Measurements from ENCODE around the gene BAZ2A.

The BAZ2A gene

DNA sequence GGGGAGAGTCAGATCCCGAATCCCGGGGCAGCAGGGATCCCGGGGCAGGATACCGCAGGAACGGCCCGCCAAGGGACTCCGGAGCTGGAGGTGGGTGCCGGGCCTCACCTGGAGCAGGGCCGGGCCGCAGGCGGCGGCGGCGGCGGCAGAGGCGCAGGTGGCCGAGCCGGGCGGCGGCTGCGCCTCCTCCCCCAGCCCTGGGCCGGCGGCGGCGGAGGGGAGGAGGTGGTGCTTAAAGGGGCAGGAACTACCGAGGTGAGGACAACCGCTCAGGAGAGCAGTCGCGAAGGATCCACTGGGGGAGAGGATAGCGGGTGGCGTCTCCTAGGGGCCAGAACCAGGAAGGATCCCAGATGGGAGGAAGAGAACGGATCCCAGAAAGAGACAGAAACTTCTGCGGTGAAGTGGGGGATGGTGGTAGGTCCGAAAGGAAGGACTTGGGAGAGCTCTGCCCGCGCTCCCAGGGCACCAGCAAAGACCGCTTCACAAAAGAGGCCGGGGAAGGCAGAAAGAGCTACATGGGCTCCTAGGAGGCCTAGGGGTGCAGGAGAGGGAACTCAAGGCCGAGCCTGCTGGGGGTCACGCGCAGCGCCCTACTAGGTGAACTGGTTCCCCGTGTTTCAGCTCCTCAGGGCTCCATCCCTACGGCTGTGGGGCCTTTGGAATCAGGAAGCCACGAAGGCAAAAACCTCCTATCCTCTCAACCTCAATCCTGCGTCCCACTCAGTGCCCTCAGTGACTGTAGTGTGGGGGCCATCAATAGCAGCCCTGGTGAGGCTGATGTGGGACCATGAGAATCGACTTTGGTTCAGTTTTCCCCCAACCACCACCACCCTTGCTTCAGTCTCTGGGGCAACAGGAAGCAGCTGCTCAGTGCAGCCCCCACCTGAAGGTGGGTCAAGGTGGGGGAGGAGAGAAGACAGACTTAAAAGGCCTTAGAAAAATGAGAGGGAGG, 5.0 kb upstream of the BAZ2A start:
- DNase-seq: peak; percentile 70

DNA sequence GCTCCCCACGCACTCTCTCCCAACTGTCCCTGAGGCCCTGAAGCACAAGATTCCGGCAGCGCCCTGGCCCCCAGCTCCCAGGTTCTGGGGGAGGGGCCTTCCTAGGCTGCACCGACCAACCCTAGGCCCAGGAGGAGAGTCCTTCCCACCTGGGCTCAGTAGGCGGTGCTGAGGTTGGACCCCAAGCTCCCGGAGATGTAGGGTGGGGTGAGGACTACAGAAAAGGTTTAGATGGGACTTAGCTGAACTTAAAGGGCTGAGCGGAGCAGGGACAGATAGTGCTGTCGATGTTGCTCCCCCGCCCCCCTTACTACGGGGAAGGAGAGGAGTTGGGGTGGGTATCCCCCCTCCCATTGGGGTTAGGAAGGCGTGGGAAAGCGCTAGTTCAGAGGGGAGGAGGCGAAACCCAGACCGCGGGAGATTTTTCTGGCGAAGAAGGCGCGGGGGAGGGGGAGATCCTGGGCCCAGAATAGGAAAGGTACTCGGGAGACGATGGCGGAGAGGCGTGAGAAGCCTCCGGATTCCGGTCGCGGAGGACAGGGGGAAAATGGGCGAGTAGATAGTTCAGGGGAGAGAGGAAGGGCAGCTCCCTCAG, 4.2 kb upstream of the BAZ2A start:
- no peak for DNase-seq

DNA sequence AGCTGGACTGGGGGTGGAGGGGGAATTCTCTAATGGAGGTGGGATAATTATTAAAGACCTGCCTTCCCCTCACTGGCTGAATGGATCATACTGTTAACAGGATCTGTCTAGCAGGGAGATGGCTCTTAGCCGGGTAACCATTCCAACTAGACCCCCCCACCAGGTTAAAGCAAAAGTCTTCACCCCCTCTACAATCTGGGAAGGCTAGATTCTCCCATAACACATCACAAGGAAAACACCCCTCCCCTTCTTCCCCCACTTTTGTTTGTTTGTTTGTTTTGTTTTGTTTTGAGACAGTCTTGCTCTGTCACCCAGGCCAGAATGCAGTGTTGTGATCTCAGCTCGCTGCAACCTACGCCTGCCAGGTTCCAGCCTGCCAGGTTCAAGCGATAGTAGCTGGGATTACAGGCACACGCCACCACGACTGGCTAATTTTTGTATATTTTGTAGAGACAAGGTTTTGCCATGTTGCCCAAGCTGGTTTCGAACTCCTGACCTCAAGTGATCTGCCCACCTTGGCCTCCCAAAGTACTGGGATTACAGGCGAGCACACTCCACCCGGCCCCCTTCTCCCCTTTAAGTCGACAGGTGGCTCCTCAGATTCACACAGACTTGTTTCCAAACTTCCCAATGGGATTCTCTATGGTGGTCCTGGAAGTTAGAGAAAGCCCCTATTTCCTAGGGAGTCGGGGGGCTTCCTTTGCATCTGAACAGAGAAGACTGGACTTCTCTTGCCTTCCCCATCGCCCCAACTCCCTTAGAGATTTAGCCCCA, 3.5 kb upstream of the BAZ2A start:
- DNase-seq: no peak

DNA sequence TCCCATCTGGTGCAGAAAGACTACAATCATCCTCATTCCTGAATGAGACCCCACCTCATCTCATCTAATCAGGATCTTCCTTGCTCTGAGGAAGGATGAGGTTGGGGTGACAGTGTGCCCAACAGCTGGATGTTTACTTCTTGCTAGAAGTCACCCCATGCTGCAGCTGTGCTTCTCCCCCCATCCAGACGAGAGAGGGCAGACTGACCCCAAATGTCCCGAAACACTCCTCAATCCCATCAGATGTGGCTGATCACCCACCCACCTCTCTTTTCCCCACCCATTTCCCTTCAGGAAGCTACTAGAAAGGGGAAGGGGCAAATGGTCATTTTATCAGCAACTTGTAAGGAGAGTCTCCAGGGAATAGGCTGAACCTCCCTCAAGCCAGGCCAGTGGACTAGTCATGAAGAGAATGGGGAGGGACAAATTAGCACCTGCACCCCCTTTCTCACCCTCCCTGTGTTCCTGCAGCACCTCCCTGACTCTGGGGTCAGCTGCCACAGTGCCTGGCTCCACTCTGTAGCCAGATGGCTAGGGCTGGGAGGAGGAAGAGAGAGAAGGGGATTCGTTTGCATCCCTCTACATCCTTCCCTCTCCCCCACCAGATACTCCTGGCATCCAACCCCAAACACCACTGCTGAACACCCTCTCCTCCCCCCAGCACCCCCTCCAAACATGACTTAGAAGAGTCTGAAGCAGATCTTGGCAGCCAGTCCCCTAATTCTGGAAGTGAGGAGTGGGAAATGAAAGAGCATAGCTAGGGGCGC, 2.8 kb upstream of the BAZ2A start:
- no peak for DNase-seq

DNA sequence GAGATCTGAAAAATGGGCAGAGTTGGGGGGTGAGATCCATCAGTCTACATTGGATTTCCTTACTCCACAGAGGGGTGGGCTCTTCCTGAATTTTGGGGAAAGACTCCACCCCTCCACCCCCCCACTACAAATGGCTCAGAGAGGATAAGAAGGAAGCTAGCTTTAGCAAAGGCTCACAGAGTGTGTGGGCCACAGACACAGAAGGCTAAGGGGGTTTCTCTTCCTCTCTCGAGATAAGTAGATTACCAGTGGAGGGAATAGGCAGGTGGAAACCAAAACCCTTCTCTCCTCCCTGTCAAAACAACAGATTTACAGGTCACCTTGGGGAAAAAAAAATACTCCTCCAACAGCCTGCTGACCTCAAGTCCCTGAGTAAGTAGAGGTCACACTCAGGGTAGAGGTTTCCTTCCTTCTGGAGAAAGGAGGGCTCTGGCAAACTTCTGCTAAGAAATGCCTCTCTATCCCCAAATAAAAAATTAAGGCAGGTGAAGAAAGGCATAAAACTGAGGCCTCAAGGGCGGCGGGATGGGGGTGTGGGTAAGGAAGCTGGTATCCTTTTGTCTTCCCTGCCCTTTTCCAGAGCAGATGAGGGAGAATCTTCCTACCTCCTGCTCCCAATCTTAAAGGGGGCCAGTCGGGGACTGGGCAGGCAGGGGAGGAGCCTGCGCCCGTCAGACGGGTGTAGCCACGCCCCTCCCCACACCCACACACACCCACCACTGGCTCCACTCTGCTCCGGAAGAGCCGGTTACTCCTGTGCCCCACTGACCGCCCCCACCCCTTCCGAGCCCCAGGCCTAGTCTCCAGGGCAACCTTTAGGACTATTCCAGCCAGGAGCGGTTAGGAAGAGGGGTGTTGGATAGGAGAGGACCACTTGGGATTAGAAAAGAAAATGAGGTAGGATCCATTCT, 1.9 kb upstream of the BAZ2A start:
- DNase-seq: no peak

DNA sequence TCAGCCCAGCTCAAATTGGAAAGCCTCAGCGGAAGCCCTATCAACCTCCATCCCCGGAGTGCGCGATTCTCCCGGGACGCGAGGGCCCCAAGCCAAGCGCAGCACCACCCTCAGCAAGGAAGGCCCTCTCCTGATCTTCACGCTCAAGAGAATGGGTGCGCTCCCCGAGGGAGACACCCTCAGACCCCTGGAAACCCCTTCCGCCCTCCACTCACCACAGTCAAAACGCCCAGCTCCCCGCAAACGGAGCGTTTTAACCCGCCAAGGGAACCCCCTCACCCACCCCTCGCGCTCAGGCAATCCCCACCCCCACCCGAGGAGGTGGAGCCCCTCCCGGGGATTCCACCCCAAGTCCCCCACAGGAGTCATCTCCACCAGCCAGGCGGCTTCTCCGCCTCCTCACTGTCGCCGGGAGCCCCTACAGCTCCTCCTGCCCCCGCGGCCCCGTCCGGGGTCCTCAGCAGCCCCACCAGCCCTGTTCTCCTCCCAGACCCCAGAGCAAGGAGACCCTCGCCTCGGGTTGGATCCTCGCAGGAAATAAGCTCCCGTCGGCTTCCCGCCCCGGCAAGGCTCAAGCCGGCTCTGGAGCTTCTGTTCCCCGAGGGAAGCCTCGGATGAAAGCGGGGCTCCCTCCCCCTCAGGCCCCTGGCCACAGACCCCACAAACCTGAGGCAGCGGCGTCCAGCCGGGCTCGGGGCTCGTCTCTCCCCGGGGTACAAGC, 507 bp downstream of the BAZ2A start:
- DNase-seq: no peak

DNA sequence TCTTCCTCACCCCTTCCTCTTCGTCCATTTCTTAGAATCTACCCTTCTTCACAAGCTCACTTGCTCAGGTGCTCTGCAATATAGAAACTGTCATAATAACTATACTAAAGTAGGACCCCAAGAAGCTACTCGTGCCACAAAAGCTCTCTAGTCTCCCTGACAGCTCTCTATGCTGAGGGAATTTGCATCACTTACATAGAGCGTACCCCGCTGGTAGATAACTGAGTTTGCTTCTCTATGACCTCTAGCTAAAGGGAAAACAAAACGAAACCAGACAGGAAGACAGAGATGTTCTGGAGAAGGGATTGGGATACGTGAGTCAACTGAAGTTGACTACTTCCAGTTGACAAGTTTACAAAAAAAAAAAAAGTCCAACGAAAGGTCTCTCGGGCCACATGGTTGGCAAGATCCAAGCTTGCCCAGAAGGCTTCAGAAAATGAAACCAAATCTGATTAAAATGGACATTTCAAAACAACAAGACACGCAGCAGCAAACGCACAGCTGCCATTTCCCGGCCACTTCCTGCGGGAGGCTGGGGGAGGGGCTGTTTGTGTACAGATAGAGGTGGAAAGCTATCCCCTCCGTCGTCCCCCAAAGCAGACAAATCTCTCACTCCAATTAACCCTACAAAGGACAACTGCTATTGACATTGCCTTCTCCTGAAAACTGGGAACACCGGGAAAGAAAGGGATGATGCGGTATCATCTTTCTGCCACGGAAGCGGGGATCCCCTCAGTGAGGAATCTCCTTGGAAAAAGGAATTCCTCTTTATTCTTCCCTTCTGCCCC, 1.3 kb downstream of the BAZ2A start:
- DNase-seq: peak; percentile 77

DNA sequence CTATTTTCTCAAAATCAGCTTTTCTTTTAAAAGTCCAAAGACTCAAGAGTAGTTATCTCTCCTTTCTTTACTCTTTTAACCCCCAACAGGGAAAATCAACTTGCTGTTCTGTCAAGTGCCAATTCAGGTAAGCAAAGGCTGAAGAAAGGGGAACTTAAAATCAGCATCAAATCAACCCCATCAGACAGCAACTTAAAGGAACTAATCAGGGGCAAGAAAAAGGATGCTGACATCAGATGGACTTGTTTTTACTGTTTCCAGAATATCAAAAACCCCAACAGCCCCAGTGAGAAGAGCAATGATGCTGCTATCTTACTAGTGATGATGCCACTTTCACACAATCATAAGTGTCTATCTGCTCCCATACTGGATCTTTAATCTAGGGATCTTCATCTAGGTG, 3.4 kb downstream of the BAZ2A start:
- no peak for DNase-seq

DNA sequence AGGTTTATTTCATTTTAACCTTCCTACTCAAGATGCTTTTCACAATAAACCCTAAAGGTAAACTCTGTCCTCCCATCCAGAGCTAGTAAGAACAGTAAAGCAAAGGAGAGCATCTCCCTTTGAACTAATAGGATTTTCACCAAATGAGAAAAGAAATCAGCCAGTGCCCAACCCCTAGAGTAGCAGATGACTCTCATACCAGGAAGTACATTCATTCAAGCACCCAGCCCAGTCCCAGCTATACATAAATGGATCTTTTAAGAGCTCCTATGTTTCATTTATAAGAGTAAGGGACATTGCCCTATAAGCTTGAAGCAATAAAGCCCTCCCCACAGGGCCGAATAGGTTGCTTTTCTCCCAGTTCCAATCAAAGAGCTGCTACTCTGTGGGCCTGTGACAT, 7.6 kb downstream of the BAZ2A start:
- DNase-seq: no peak

DNA sequence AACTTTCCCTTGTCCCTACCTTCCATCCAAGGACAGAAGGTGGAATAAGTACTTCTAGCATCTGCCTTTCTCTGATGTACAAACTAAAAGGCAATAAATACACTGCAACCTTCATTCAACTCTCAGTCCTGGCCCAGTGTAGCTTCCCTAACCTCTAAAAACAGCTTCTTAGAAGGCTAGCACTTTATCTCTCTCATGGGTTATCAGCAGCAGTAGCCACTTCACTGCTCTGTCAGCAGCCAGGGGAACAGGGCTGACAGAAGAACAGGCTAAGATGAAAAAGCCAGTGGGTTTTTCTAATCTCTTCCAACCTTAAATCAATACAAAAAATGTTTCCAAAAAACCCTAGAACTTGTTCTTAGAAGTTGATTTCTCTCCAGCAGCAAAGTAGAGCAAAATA, 13.2 kb downstream of the BAZ2A start:
- DNase-seq: no peak

DNA sequence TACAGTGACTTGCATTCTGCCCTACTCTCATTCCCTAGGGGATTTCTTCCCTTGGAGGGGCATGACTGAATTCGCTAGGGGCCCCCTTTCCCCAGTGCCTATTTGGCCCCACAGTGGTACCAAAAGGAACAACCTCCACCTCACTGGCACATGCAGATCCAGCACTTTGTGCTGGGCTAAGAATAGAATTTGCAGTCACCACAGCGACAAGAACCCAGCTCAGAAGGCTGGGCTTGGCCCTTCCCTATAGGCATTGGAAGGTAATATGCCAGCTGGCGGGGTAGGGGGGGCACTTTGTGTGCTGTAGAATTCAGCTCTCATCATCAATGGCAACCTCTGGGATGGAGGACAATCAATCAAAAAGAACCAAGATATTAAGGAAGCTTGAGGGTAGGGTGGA, 13.9 kb downstream of the BAZ2A start:
- no peak for DNase-seq

DNA sequence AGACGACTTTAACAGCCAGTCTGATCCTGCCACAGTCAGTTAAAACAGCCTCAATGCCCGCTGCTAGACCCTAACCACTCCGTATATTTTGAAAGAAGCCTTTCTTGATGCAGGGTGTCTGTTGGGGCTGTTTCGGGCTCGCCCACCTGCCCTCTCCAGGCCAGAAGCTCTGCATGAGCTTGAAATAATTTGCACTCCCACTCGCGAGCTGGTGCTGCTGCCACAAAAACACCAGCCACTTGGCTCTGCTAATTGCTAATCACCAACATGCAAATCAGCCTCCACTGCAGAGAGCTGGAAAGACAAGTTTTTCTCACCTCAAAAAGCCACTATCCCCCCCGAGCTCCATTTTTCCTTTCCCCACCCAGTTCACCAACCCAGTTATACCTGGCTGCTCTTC, 15.5 kb downstream of the BAZ2A start:
- DNase-seq: no peak

DNA sequence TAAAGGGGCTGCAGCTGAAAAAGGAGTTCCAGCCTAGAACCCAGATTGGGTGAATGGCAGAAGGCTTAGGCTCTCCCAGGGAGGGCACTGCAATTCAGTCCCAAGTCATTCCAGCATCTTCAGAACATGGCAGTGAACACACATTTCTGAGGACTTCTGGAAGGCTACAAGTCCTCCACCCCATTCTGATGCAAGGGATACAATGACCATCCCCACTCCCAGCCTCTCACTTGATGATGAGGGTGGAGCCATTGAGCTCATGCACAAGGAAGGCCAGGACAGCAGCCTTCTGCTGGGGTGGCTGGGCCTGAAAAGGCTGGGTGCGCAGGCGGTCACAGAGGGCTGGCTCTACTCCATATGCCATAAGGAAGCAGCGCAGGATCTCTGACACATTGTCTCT, 25.8 kb downstream of the BAZ2A start:
- no peak for DNase-seq

DNA sequence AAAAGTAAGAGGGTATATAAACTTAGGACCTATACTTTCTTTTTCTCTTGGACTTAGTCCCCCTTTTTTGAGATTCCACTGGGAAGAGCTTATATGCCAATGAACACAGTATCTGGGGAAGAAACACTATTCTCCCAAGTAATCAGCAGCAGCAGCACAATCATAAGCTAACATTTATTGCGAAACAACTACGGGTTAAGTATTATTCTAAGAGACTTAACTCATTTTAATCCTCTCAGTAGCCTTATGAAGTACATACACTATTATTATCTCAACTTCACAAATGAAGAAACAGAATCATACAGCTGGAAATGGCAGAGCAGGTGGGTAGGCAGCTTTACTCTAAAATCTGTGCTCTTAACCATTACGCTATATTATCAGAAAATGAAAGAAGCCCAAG, 27.9 kb downstream of the BAZ2A start:
- DNase-seq: no peak

DNA sequence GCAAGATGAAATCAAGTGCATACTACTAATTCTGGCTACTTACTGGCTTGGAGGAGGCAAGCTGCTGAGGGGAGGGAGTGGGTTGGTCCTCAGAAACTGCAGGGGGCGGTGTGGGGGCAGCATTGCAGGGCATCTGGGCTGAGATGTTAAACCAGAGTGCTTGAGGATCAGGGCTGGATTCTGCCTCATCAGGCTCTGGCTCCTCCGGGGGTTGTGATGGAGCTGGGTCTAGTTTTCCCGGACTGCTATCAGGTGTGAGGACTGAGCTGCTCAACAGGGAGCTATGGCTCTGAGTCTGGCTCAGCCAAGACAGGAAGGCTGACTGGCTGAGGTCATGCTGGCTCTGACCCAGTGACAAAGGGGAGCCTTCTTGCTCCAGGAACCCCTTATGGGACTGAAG, 28.6 kb downstream of the BAZ2A start:
- no peak for DNase-seq

DNA sequence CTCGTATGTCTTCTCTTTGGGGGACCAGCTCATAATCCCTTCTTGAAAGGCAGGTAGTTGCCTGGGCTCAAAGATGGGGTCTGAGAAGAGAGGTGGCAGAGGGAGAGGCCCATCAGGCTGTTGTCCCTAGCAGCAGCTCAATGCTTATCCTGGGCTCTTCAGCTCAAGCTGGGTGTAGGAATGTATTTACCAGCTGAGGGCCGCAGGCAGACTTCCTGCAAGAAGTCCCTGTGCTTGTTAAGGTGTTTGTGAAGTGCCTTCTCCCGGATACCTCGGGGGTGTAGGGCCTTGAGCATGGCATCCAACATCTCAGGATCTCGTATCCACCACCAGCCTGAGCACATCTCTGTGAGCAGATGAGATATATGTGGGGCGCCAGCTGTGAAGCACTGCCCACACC, 29.4 kb downstream of the BAZ2A start:
- no peak for DNase-seq

DNA sequence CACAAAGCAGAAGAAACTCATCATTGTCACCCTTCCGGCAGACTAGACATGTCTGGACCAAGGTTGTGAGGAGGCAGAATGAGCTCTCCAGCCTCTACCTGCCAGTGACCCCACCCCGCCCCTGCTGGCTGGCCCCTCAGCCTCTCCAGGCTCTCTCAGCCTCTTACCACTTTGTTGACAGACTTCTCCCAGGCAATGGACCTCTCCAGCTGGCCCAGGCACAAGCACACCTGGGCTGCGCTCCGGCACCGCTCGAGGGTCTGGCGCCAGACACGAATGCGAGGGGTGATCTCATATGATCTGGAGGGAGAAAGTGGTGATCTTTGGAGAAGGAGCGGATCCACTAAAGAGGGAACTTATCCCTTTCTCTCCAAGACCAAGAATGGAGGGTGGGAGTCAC, 30.3 kb downstream of the BAZ2A start:
- no peak for DNase-seq

DNA sequence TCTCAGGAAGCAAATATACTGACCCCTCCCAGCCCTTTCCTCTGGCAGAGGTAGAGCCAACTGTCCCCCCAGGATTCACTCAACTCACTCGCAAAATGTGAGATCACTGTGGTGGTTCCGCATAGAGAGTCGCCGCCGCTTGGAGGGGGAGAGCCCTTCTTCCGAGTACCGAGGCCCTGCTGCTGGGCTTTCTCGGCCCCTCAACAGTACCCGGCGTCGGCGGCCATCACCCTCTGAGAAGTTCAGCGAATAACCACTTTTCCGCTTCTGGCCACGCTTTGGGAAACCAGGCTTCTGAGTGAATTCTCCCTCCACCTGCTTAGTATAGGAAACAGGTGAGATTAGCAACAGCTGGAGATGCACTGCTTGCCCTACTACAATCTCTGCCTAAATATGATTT, 31.1 kb downstream of the BAZ2A start:
- DNase-seq: no peak

DNA sequence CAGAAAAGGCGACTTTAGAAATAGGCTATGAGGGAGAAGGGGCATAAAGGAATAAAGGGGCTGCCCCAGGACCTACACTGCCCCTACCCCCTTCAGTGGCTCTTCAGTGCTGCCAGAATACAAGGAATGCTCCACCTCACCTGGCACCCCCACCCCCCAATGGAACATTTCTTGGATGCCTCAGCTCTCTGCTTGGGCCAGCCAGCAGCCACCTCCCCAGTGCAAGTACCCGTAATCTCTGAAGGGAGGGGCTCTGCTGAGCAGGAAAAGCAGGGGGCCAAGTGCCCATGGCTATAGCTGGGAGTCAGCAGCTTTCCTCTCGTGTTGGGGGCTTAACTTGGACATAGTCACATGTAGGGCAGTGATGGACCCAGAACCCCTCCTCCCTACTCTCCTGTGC, 33.3 kb downstream of the BAZ2A start:
- DNase-seq: no peak

DNA sequence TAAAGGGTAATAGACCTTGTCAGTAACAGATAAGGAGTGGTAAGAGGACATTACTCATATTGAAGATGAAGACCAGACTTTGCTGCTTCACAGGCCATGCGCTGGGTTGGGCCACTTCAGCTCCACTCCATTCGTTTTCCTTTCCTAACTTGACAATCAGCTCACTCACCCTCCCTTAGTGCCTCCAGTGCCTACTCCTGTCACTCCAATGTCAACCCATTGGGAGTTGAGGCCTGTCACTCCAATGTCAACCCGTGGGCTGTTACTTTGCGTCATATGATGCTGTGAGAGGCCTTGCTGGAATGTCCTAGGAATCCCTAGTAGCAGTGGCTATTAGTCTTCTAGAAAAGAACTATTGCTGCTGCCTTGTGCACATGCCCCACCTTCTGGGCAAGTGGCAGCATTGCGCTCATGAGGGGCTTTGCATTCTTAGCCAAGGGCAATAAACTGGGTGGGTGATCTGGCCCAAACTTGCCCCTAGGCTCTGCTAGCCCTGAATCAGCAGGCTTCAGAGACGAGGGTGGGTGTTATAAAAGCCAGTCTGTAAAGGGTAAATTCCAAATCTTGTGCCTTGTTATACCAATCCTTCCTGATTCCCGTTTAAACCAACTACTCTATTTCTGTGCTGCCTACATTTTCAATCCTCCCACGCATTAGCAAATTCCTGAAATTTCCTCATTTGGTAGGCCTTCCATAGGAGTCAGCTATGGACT, 36.1 kb downstream of the BAZ2A start:
- peak; percentile 72 for DNase-seq
